ENCODE measurements around the gene TCF7. TPM values are rescaled to one million over a fixed set of nuclear protein-coding genes. Genes with fewer than 3 reads are reported as not detected.

The TCF7 gene
- polyA plus RNA-seq, 12 donors = 1.7 to 22.1 (median 2.5) TPM; not detected in 1

GRCh38 chr5:134176511-134177368 is 62.3 kb downstream of the TCF7 start, which contains the start of gene SKP1:
Gene SKP1 (minus strand): TSS chr5:134176950. CDS start chr5:134174022, 2,928 bp downstream.
- DNase-seq = peak; percentile 91

DNA sequence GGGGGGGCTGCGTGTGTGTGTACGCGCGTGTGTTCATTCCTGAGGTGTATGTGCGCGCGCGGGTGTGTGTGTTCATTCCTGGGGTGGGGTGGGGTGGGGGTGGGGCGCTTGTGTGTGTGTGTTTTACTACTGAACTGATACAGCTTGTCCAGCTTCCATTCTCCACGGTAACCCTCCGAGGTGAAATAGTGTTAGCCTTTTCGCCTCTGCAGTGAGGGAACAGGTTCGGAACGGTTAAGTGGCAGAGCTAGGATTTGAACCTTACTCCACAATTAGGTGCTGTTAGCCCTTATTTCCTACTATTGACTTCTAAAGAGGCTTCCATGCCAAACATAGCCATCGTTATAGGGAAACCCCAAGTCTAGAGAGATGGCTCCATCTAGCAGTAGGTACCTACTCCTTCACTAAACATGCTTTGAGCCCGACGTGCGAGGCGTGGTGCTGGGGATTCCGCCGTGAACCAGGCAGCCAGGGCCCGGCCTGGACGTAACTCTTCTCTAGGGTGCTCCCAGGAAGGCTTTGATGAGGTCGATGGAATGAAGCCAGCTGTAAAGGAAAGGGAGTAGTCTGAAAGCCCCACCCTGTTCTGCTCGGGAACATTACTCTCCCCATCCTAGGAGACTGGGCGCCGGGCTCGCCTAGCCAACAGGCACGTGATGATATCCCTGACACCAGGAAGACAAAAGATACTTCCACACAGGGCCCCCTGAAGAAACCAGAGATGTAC is 63.1 kb downstream of the TCF7 start:
- DNase-seq = no peak

DNA sequence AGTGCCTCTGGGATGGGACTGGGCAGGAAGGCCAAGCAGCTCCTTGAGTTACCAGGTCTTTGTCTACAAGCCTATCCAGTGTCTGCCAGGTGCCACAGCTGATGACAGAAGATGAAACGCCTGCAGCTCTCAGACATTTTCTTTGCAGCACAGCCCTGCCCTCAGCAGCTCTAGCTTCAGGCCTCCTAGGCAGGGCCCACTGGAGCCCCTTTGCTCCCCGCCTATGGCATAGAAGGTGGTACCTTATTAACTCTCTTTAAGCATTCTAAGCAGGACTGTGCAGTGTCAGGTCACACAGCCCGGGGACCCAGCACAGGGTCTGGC is 63.6 kb downstream of the TCF7 start:
- DNase-seq = no peak

DNA sequence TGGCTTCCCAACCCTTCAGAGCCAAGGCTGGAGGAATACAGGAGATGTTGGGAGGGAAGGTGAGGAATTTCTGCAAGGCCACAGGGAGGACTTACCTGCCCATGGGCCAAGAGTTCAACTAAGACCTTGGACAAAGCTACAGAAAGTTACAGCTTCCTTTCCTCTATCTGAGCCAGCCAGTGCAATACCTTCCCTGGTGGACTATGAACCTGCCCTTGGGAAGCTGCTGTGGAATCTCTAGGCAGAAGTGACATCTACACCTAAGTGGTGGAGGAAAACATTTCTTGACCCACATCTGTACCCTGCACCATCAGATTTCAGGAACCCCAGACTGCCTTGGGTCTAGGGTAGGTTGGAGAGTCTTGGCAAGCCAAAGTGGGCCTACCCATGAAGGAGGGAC is 69.0 kb downstream of the TCF7 start:
- no peak for DNase-seq

DNA sequence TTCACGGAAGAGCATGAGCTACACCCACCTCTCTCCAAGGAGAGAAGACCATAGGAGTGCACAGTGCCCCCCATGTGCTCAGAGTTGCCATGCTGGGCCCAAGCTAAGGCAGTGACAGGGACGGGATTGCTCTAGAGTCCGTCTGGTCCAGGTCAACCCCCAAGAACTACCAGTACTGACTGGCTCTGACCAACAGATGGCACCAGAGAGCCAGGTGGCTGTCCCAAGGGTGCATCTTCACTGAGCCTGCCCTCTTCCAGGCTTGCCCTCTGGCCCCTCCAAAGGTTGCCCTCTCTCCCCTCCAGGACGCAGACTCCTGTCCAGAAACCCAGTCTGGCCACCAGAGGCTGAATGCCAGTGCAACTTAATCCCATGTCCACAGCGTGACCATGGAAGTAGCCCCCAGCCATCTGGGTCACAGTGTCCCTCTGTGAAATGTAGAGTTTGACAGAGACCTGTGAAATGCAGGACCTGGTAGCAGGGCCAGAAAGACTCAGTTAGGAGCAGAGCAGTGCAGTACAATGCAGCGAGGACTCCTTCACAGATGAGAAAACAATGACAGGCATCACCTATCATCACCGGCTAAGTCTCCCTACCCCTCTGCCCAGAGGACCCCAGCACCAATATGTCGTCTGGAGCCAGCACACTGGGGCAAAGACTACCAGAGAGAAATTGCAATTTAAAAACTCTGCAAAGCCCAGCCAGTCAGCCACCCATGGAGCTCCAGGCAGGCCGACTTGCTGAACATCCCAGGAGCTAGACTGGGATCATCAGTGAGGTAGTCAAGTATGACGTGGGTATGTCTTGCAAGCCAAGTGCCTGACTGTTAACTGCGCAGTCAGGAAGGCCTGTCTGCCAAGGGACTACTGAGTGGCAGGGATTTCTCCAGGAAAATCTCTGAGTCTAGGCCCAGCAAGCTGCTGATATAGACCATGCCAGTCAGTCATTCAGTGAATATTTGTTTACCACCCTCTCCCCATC is 70.0 kb downstream of the TCF7 start:
- DNase-seq = peak; percentile 58

DNA sequence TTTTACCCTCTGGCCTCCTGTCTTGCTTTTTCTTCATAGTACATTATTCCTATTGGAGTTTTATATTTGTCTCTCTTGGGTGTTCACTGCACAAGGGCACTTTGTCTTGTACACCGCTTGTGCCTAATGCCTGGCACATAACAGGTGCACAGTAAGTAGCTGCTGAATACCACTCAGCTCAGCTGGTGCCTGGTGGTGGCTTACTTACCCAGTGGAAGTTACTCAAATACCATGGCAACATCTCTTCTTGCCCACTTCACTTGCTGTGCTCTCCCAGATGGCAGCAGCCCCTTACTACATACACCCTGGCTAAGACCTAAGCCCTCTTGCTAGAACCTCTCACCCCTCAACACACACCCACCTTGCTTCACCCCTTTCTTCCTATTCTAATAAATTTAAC is 73.6 kb downstream of the TCF7 start:
- DNase-seq = no peak

DNA sequence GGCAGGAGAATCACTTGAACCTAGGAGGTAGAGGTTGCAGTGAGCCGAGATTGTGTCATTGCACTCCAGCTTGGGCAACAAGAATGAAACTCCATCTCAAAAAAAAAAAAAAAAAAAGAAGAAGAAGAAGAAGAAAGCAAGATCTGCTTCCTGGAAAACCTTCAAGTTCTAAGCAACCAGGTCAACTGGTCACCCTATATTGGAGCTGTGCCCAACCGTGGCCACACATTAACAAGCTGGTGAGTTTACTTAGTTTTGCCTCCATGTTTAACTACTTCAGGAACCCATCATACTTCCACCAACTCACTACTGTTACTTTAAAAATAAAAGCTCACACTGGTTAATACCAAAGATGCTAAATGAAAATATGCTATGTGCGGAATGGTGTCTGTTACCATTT is 74.5 kb downstream of the TCF7 start:
- DNase-seq = no peak

DNA sequence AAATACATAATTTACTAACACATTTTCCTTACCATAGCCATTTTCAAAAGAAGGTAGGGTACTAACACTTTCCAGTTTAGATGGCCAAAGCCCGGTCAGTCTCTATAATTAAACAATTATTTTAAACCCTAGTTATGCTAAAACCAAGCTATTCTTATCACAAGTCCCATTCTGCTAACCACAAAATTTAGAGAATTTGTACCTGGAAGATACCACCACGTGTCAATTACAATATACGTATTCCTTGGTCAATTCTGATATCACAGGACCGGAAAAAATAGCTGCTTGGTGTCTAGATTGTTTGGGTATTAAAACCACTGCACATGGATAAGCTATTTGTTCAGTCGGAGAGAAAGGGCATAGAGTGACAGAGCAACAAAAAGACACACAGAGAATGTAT is 81.2 kb downstream of the TCF7 start:
- no peak for DNase-seq

Other genes starting within 250 kb of the TCF7 start
- gene C5orf15, start 146.1 kb upstream of the TCF7 start, polyA plus RNA-seq (ENCODE audit: insufficient read length in 12 of 12) = 10 to 100 TPM in 11 of 12 donors, not detected in 1; 60.6 to 77.9 (median 71.6) TPM
- 100 to 1,000 TPM in 11 of 12 donors, not detected in 1; 126 to 260 (median 234) TPM for gene VDAC1, start 109.7 kb upstream of the TCF7 start, polyA plus RNA-seq (ENCODE audit: insufficient read length in 12 of 12)
- 100 to 1,000 TPM; 353 to 607 (median 440) TPM for gene SKP1, start 62.3 kb downstream of the TCF7 start, polyA plus RNA-seq (ENCODE audit: insufficient read length in 12 of 12)
- 100 to 1,000 TPM in 11 of 12 donors, not detected in 1; 111 to 148 (median 124) TPM for gene PPP2CA, start 111.4 kb downstream of the TCF7 start, polyA plus RNA-seq (ENCODE audit: insufficient read length in 12 of 12)